DND-41 (cell line): ENCODE measurements around the gene SENP1.

ENCODE experiments used
- ATAC-seq: fragments of 200-7000 bp; cut with Tn5 transposase; 3 replicates; pipeline ENCODE4 v1.9.1; 2021; ENCODE audit warnings: low read depth; ENCODE audit not compliant: insufficient read depth
- DNase-seq: peaks from one replicate; pipeline ENCODE4 v3.0.0-alpha.2; 2020
- H2AFZ ChIP-seq: 2 replicates; pipeline ENCODE4 v1.6.0; 2012; ENCODE audit warnings: low read depth, low read length
- H3K27ac ChIP-seq: 2 replicates; pipeline ENCODE4 v1.5.1; 2012; ENCODE audit warnings: low read length, inconsistent platforms
- H3K27me3 ChIP-seq: fragments of 200-600 bp; sonication (generic); 2 replicates; pipeline ENCODE4 v1.6.0; 2012; ENCODE audit warnings: low read length, mild to moderate bottlenecking, inconsistent platforms; ENCODE audit not compliant: insufficient read depth, poor library complexity
- H3K36me3 ChIP-seq: 2 replicates; pipeline ENCODE4 v1.5.1; 2012; ENCODE audit warnings: low read length, inconsistent platforms; ENCODE audit not compliant: insufficient read depth
- H3K4me1 ChIP-seq: 2 replicates; pipeline ENCODE4 v1.5.1; 2012; ENCODE audit warnings: mild to moderate bottlenecking, low read length; ENCODE audit not compliant: insufficient read depth
- H3K4me2 ChIP-seq: 2 replicates; pipeline ENCODE4 v1.6.0; 2012; ENCODE audit warnings: mild to moderate bottlenecking, moderate library complexity, low read length, inconsistent platforms; ENCODE audit not compliant: insufficient read depth
- H3K4me3 ChIP-seq, 2 experiments: fragments of 200-600 bp in 1 of 2; shearing (Covaris generic) in 1 of 2; 2 replicates each; pipeline ENCODE4 v1.5.1; 2012 to 2016; ENCODE audit warnings: inconsistent platforms in 2 of 2, low read length in 2 of 2, mild to moderate bottlenecking in 2 of 2, low read depth in 1 of 2, moderate library complexity in 1 of 2
- H3K79me2 ChIP-seq: 2 replicates; pipeline ENCODE4 v1.6.0; 2012; ENCODE audit warnings: low read length, inconsistent platforms; ENCODE audit not compliant: insufficient read depth
- H3K9ac ChIP-seq: 2 replicates; pipeline ENCODE4 v1.6.0; 2012; ENCODE audit warnings: low read depth, mild to moderate bottlenecking, inconsistent platforms, low read length, moderate library complexity
- H3K9me3 ChIP-seq: 2 replicates; pipeline ENCODE4 v1.5.1; 2012; ENCODE audit warnings: low read length, moderate library complexity, mild to moderate bottlenecking, inconsistent platforms; ENCODE audit not compliant: insufficient read depth, severe bottlenecking
- H4K20me1 ChIP-seq: 2 replicates; pipeline ENCODE4 v1.6.0; 2012; ENCODE audit warnings: low read length; ENCODE audit not compliant: insufficient read depth
- EZH2 ChIP-seq: IDR thresholded peaks from 3 replicates; pipeline ENCODE4 v1.6.1; 2012; ENCODE audit warnings: borderline replicate concordance, low read depth, mild to moderate bottlenecking, moderate library complexity, low read length, inconsistent platforms; ENCODE audit not compliant: severe bottlenecking
- TF ChIP-seq, protein P1 (sequence below): IDR thresholded peaks from 2 replicates; pipeline ENCODE4 v1.5.1; 2012; ENCODE audit warnings: borderline replicate concordance, low read length, moderate library complexity, mild to moderate bottlenecking; ENCODE audit not compliant: poor library complexity, severe bottlenecking; ENCODE audit errors: extremely low read depth

The SENP1 gene

DNA sequence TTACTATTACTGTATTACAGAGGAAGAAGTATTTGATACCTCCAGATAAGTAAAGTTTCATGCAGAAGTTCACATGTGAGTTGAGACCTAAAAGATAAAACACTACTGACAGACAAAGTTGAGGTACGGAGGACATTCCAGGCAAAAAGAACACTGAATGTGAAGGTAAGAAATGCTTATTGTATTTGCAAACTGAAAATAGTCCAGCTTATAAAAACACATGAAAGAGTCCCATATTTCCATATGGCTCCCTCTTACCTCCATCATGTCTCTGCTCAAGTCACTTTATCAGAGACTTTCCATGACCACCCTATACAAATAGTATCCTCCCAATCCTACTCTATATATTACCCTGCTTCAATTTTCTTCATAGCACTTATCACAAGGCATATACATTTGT lies 35.8 kb downstream of the SENP1 start:
- Histone ChIP-seq H3K79me2 (no peaks in the 10 kb centered on the region), H3K4me3 (no peak overlapping the region), H3K4me2 (no peak overlapping the region), H4K20me1 (no peaks in the 10 kb centered on the region), H3K27ac (no peak overlapping the region), H3K27me3 (no peaks in the 10 kb centered on the region), H3K9ac (no peak overlapping the region), H3K9me3 (no peaks in the 10 kb centered on the region), H3K4me1 (no peaks in the 10 kb centered on the region), H3K36me3 (peaks cover 91% of the 10 kb centered on the region), H2AFZ (no peak overlapping the region)
- DNase-seq (no peak), ATAC-seq (no peak)
- TF ChIP-seq, protein P1, sequence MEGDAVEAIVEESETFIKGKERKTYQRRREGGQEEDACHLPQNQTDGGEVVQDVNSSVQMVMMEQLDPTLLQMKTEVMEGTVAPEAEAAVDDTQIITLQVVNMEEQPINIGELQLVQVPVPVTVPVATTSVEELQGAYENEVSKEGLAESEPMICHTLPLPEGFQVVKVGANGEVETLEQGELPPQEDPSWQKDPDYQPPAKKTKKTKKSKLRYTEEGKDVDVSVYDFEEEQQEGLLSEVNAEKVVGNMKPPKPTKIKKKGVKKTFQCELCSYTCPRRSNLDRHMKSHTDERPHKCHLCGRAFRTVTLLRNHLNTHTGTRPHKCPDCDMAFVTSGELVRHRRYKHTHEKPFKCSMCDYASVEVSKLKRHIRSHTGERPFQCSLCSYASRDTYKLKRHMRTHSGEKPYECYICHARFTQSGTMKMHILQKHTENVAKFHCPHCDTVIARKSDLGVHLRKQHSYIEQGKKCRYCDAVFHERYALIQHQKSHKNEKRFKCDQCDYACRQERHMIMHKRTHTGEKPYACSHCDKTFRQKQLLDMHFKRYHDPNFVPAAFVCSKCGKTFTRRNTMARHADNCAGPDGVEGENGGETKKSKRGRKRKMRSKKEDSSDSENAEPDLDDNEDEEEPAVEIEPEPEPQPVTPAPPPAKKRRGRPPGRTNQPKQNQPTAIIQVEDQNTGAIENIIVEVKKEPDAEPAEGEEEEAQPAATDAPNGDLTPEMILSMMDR, result no peak
- no peak for TF ChIP-seq EZH2

DNA sequence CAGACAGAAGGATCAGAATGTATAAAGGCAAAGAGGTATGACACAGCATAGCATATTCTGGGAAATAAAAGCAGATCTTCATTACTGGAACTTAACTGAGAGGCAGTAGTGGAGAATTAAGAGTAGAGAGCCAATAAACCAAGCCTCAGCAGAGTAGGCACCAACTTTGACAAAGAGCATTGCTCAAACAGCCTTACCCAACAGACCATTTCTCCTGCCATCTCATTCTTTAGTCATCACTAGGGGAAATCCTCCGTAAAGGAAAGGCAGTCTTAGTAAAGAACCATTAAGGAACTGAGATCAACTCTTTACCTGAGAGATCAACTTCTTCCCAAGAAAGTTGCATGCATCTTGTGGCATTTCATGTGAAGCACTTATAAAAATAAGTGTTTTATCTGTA lies 36.6 kb downstream of the SENP1 start:
- H3K79me2 ChIP-seq, result no peaks in the 10 kb centered on the region
- DNase-seq (no peak), ATAC-seq (no peak)
- no peaks in the 10 kb centered on the region for H4K20me1 ChIP-seq
- H3K27ac ChIP-seq, result no peak overlapping the region
- H3K9ac ChIP-seq, result no peak overlapping the region
- H3K4me2 ChIP-seq, result no peak overlapping the region
- H2AFZ ChIP-seq, result no peak overlapping the region
- TF ChIP-seq EZH2, result no peak
- TF ChIP-seq, protein P1, result no peak
- H3K27me3 ChIP-seq, result no peaks in the 10 kb centered on the region
- H3K36me3 ChIP-seq, result peaks cover 91% of the 10 kb centered on the region
- no peaks in the 10 kb centered on the region for H3K9me3 ChIP-seq
- no peak overlapping the region for H3K4me3 ChIP-seq
- H3K4me1 ChIP-seq, result no peaks in the 10 kb centered on the region

DNA sequence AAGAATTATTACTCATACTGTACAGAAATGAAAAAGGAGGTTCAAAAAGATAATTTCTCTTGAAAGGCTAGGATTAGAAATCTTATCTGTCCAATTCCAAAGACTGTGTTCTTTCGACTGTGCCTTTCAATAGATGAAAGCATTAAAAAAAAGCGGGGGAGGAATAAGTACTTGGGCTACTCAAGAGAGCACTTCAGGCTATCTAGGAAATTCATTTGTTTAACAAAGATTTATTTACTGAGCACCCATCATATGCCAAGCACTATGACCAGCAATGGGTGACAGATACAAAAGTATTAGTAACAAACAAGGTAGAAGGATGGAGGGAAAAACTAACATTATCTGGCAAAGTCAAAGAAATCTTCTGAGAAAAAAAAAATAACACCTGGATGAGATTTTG lies 37.4 kb downstream of the SENP1 start:
- H4K20me1 ChIP-seq, result no peaks in the 10 kb centered on the region
- no peaks in the 10 kb centered on the region for H3K4me1 ChIP-seq
- H3K4me2 ChIP-seq, result no peak overlapping the region
- no peak overlapping the region for H3K27ac ChIP-seq
- TF ChIP-seq, protein P1, result no peak
- TF ChIP-seq EZH2, result no peak
- DNase-seq, result no peak
- H3K79me2 ChIP-seq, result no peaks in the 10 kb centered on the region
- no peaks in the 10 kb centered on the region for H3K9me3 ChIP-seq
- no peak for ATAC-seq
- H3K4me3 ChIP-seq, result no peak overlapping the region
- no peak overlapping the region for H2AFZ ChIP-seq
- no peaks in the 10 kb centered on the region for H3K27me3 ChIP-seq
- no peak overlapping the region for H3K9ac ChIP-seq
- H3K36me3 ChIP-seq, result peaks cover 91% of the 10 kb centered on the region
